HUES48 (cell line): Measurements from ENCODE around the gene RNF175.

Experiments used
- H3K27ac ChIP-seq: one replicate; pipeline ENCODE4 v1.7.0; 2013; ENCODE audit warnings: low read depth, low read length, inconsistent platforms
- H3K27me3 ChIP-seq: 2 replicates; pipeline ENCODE4 v1.6.1; 2013; ENCODE audit warnings: mild to moderate bottlenecking, low read length; ENCODE audit not compliant: control insufficient read depth, insufficient read depth
- H3K36me3 ChIP-seq: 2 replicates; pipeline ENCODE4 v1.6.1; 2013; ENCODE audit warnings: low read length; ENCODE audit not compliant: control insufficient read depth, insufficient read depth
- H3K4me1 ChIP-seq: 2 replicates; pipeline ENCODE4 v1.6.1; 2013; ENCODE audit warnings: mild to moderate bottlenecking, low read length; ENCODE audit not compliant: control insufficient read depth, insufficient read depth
- H3K4me3 ChIP-seq: 2 replicates; pipeline ENCODE4 v1.5.1; 2013; ENCODE audit warnings: mild to moderate bottlenecking, low read depth, low read length
- H3K9ac ChIP-seq: 2 replicates; pipeline ENCODE4 v1.6.1; 2013; ENCODE audit warnings: mild to moderate bottlenecking, low read depth, low read length, moderate library complexity
- H3K9me3 ChIP-seq: 2 replicates; pipeline ENCODE4 v1.6.1; 2013; ENCODE audit warnings: low read length; ENCODE audit not compliant: control insufficient read depth, insufficient read depth

The RNF175 gene

DNA sequence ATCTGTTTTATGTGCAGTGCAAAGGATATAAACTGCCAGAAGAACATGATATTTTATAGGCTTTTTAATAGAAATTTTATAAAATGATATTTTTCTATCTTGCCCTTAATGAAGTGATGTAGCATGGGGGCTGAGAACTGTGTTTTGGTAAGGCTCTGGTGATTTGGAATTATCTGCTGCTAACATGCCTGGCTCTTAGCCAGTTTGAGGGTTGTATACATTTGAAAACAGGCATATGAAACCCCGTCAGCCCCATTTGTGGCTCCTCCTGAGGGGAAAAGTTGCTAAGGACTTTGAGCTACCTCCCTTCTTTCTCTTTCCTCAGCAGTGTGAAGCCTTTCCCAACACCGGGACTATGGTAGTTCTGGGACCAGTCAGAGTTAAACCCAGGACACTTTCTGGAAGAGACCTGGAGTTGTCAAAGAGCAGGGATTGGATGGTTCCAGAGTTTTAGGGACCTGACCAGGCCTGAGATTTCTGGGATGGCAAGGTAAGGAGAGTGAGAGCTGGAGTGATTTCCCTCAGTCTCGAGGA lies 24.4 kb upstream of the RNF175 start:
- Histone ChIP-seq H3K4me1 (peaks cover 33% of the 10 kb centered on the region), H3K9me3 (no peaks in the 10 kb centered on the region), H3K27ac (no peak overlapping the region), H3K36me3 (peaks cover 56% of the 10 kb centered on the region), H3K27me3 (peaks cover 12% of the 10 kb centered on the region; the same call in 1 of the 2 replicates), H3K4me3 (no peak overlapping the region), H3K9ac (no peak overlapping the region)

- peaks cover 33% of the 10 kb centered on the region for H3K4me1 ChIP-seq
Observed at GRCh38 chr4:153782581-153782980, 22.8 kb upstream of the RNF175 start.

DNA sequence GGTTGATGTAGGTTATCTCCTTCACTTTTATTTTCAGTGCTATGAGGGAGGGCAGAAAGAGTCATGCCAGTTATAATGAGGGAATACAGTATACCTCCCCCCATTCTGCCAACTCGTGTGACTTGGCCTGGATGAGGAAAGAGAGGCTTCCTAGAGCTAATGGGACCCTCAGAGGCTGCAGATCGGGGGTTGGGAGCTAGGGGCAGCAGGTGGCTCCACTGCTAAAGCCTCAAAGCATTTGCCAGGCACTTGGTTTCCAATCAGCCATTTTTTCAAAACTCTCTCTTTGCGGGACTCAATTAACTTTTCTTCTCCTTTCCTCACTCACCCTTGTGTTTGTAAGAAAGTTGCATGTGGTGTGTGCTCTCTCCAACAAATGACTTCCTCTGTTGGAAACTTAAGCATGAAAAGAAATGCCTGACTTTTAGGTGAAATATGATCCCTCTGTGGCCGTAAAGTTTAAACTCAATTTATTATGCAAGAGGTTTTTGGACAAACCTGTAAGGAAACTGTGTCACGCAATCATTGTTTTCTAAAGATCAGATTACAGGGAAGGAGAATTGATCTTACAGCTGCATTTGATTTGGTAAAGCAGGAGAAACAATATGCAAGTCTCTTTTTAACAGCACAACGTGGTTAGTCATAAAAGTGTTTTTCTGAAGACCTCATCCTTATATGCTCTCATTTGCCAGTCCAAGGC lies 22.0 kb upstream of the RNF175 start:
- Histone ChIP-seq H3K4me3 (no peak overlapping the region), H3K27ac (peak overlapping the region; percentile 52), H3K9me3 (no peaks in the 10 kb centered on the region), H3K36me3 (peaks cover 56% of the 10 kb centered on the region), H3K27me3 (no peaks in the 10 kb centered on the region), H3K9ac (no peak overlapping the region), H3K4me1 (peaks cover 29% of the 10 kb centered on the region)

More at GRCh38 chr4:153782581-153782980, 22.8 kb upstream of the RNF175 start:
- no peak overlapping the region for H3K27ac ChIP-seq
- peaks cover 56% of the 10 kb centered on the region for H3K36me3 ChIP-seq
- H3K4me3 ChIP-seq = no peak overlapping the region
- no peaks in the 10 kb centered on the region for H3K9me3 ChIP-seq
- peaks cover 6% of the 10 kb centered on the region; the same call in 1 of the 2 replicates for H3K27me3 ChIP-seq
- no peak overlapping the region for H3K9ac ChIP-seq

- no peaks in the 10 kb centered on the region for H3K27me3 ChIP-seq
- peaks cover 56% of the 10 kb centered on the region for H3K36me3 ChIP-seq
- peak overlapping the region; percentile 52 for H3K27ac ChIP-seq
Observed at GRCh38 chr4:153781280-153781679, 21.5 kb upstream of the RNF175 start.

GRCh38 chr4:153780876-153781275 lies 21.1 kb upstream of the RNF175 start:
- Histone ChIP-seq H3K27ac (no peak overlapping the region), H3K36me3 (peaks cover 56% of the 10 kb centered on the region), H3K4me3 (no peak overlapping the region), H3K4me1 (peaks cover 19% of the 10 kb centered on the region), H3K9ac (no peak overlapping the region), H3K27me3 (no peaks in the 10 kb centered on the region), H3K9me3 (no peaks in the 10 kb centered on the region)

More at GRCh38 chr4:153781280-153781679, 21.5 kb upstream of the RNF175 start:
- Histone ChIP-seq H3K9ac (no peak overlapping the region), H3K4me3 (no peak overlapping the region), H3K4me1 (peaks cover 23% of the 10 kb centered on the region), H3K9me3 (no peaks in the 10 kb centered on the region)

- no peak overlapping the region for H3K4me3 ChIP-seq
- H3K36me3 ChIP-seq = peaks cover 51% of the 10 kb centered on the region
- no peak overlapping the region for H3K9ac ChIP-seq
- no peaks in the 10 kb centered on the region for H3K9me3 ChIP-seq
- peak overlapping the region; percentile 36 for H3K27ac ChIP-seq
- peaks cover 15% of the 10 kb centered on the region for H3K4me1 ChIP-seq
- no peaks in the 10 kb centered on the region for H3K27me3 ChIP-seq
Observed at GRCh38 chr4:153780221-153780620, 20.4 kb upstream of the RNF175 start.

GRCh38 chr4:153778383-153778782 lies 18.6 kb upstream of the RNF175 start:
- Histone ChIP-seq H3K4me1 (peaks cover 17% of the 10 kb centered on the region), H3K4me3 (no peak overlapping the region), H3K9ac (no peak overlapping the region), H3K9me3 (no peaks in the 10 kb centered on the region), H3K27me3 (no peaks in the 10 kb centered on the region), H3K27ac (no peak overlapping the region), H3K36me3 (peaks cover 32% of the 10 kb centered on the region)

DNA sequence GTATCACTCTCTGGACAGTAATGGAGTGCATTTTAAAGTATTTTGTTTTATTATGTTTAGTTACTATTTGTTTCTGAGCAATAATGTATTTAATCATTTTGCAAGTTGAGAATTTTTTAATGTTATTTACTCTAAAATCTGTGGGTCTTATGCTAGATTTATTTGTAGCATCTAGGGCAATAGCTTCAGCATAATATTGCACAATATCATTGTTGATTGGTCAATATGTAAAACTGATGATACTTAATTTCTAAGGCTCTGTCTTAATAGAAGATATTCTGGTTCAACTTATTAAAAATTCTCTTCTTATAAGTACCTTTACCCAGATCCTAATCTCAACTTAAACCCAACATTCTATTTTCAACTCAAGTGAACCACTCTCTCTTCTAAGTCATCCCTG lies 17.6 kb upstream of the RNF175 start:
- Histone ChIP-seq H3K27me3 (no peaks in the 10 kb centered on the region), H3K27ac (no peak overlapping the region), H3K4me1 (peaks cover 14% of the 10 kb centered on the region), H3K36me3 (peaks cover 23% of the 10 kb centered on the region), H3K9me3 (no peaks in the 10 kb centered on the region), H3K9ac (no peak overlapping the region), H3K4me3 (no peak overlapping the region)

GRCh38 chr4:153776601-153777000 lies 16.8 kb upstream of the RNF175 start:
- H3K4me3 ChIP-seq = no peak overlapping the region
- H3K4me1 ChIP-seq = peaks cover 6% of the 10 kb centered on the region
- H3K27me3 ChIP-seq = no peaks in the 10 kb centered on the region
- peaks cover 14% of the 10 kb centered on the region for H3K36me3 ChIP-seq
- no peak overlapping the region for H3K9ac ChIP-seq
- H3K9me3 ChIP-seq = no peaks in the 10 kb centered on the region
- H3K27ac ChIP-seq = no peak overlapping the region

DNA sequence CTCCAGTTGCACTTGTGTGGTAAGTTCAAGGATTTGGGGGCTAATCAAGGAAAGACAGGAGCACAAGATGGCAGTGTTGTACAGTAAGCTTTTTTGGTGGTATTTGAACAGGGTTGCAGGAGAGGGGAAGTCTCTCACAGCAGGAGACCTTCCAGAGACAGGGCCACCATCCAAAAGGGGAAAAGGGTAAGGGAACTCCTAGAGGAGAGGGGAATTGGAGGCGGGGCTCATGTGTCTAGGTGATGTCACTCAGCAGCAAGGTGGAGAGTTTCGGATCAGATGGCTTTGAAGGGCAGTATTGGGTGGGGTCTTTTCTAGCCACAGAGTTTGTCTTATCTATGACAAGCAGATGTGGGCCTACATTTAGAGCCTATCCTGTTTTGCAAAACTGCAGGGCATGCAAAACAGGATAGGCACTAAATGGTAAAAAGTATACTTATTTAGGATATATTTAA lies 13.4 kb upstream of the RNF175 start:
- H3K36me3 ChIP-seq = no peaks in the 10 kb centered on the region
- H3K27ac ChIP-seq = no peak overlapping the region
- H3K4me1 ChIP-seq = peaks cover 3% of the 10 kb centered on the region; the same call in 1 of the 2 replicates
- H3K9me3 ChIP-seq = no peaks in the 10 kb centered on the region
- H3K9ac ChIP-seq = no peak overlapping the region
- no peaks in the 10 kb centered on the region for H3K27me3 ChIP-seq
- no peak overlapping the region for H3K4me3 ChIP-seq

DNA sequence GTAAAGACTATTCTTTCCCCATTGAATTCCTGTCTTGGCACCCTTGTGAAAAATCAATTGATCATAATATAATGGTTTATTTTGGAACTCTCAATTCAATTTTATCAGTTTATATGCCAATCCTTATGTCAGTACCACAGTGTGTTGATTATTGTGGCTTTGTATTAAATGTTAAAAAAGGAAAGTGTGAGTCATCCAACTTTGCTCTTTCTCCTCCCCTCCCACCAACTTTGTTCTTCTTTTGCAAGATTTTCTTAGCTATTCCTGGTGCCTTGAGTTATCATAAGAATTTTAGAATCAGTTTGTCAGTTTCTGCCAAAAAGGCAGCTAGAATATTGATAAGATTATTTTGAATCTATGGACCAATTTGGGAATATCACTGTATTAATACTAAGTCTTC lies 11.2 kb upstream of the RNF175 start:
- Histone ChIP-seq H3K27ac (no peak overlapping the region), H3K36me3 (no peaks in the 10 kb centered on the region), H3K9me3 (no peaks in the 10 kb centered on the region)

More for the DNA sequence above, 11.2 kb upstream of the RNF175 start:
- no peaks in the 10 kb centered on the region for H3K27me3 ChIP-seq
- H3K4me1 ChIP-seq = peaks cover 3% of the 10 kb centered on the region; the same call in 1 of the 2 replicates
- H3K9ac ChIP-seq = no peak overlapping the region
- no peak overlapping the region for H3K4me3 ChIP-seq
